Smooth muscle cell (in vitro differentiated cells): ENCODE data around the gene CDKL2. TPM values are rescaled to one million over a fixed set of nuclear protein-coding genes. Genes with fewer than 3 reads are reported as not detected.

Experiments used
- DNase-seq: peaks from one replicate; lab custom pipeline; 2025; ENCODE audit not compliant: unreplicated experiment; lab: John Stamatoyannopoulos, UW
- H2AFZ ChIP-seq: fragments of 200-600 bp; sonication (generic); 2 replicates; pipeline ENCODE4 v1.6.0; 2016; ENCODE audit warnings: antibody characterized with exemption, low read depth, mild to moderate bottlenecking
- H3F3A ChIP-seq: fragments of 200-600 bp; sonication (generic); 2 replicates; pipeline ENCODE4 v1.6.0; 2017; ENCODE audit warnings: antibody characterized with exemption, low read depth
- H3K27ac ChIP-seq: fragments of 200-600 bp; sonication (generic); 2 replicates; pipeline ENCODE4 v1.5.1; 2016; ENCODE audit warnings: low read depth, mild to moderate bottlenecking
- H3K27me3 ChIP-seq: fragments of 200-600 bp; sonication (generic); 2 replicates; pipeline ENCODE4 v1.6.1; 2016; ENCODE audit warnings: low read depth, mild to moderate bottlenecking
- H3K36me3 ChIP-seq: fragments of 200-600 bp; sonication (generic); 2 replicates; pipeline ENCODE4 v1.5.1; 2016; ENCODE audit warnings: low read depth
- H3K4me1 ChIP-seq: fragments of 200-600 bp; sonication (generic); 2 replicates; pipeline ENCODE4 v1.5.1; 2016; ENCODE audit warnings: low read depth
- H3K4me2 ChIP-seq: fragments of 200-600 bp; sonication (generic); 2 replicates; pipeline ENCODE4 v1.6.0; 2016; ENCODE audit warnings: mild to moderate bottlenecking
- H3K4me3 ChIP-seq: fragments of 200-600 bp; sonication (generic); 2 replicates; pipeline ENCODE4 v1.5.1; 2016; ENCODE audit warnings: mild to moderate bottlenecking
- H3K79me2 ChIP-seq: fragments of 200-600 bp; sonication (generic); 2 replicates; pipeline ENCODE4 v1.6.0; 2016; ENCODE audit warnings: low read depth, mild to moderate bottlenecking
- H3K9ac ChIP-seq: fragments of 200-600 bp; sonication (generic); 2 replicates; pipeline ENCODE4 v1.6.0; 2016; ENCODE audit warnings: low read depth
- H3K9me3 ChIP-seq: fragments of 200-600 bp; sonication (generic); replicated peaks from 2 replicates; pipeline ENCODE4 v1.5.1; 2016; ENCODE audit warnings: low read depth
- H4K20me1 ChIP-seq: fragments of 200-600 bp; sonication (generic); 2 replicates; pipeline ENCODE4 v1.6.0; 2016; ENCODE audit warnings: low read depth
- CTCF ChIP-seq: fragments of 200-600 bp; sonication (generic); IDR thresholded peaks from 2 replicates; pipeline ENCODE4 v1.5.1; 2017; ENCODE audit warnings: borderline replicate concordance, mild to moderate bottlenecking, antibody characterized with exemption; ENCODE audit not compliant: insufficient read depth, poor library complexity, severe bottlenecking
- WGBS: methylation state at CpG from one replicate; pipeline ENCODE4 v1.1.7; 2016; ENCODE audit warnings: low lambda C conversion rate; 5-methylcytosine and 5-hydroxymethylcytosine counted together
- polyA plus RNA-seq: library from polyadenylated mRNA; unstranded; fragments of >200 nt; fragmentation: Nextera tagmentation; extraction: Ambion mirVana; gene quantifications from 2 replicates; pipeline ENCODE4 v1.2.1, GENCODE V29; 2016
- total RNA-seq: library from RNA; depleted of rRNA; stranded (reverse); fragments of >200 nt; gene quantifications from 2 replicates; pipeline ENCODE4 v1.2.3, GENCODE V29; 2014

The CDKL2 gene
- total and polyA plus RNA-seq, 2 experiments from 2014 or later = 0.58 to 1.4 TPM

DNA sequence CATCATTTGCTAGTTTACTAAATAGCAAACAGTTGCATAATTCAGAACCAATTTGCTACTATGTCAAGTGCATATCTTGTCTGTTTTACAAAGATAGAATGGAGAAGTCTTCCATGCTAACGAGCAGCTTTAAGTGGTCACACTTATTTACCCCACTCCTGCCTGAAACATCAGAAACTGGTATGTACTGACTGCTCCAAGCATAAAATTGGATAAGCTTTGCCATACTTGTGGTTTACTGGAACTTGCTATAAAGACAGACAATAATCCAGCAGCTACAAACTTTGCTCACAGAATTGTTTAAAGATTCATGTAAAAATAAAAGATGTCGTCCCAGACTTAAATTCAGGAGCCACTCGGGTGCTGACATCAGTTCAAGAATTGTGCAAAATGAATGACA is 13.3 kb upstream of the CDKL2 start:
- H4K20me1 ChIP-seq = peaks cover 43% of the 10 kb centered on the region
- no peaks in the 10 kb centered on the region for H3K4me1 ChIP-seq
- DNase-seq = no peak
- H3K79me2 ChIP-seq = peaks cover 2% of the 10 kb centered on the region
- no peaks in the 10 kb centered on the region for H3F3A ChIP-seq
- H2AFZ ChIP-seq = no peak overlapping the region
- H3K36me3 ChIP-seq = peaks cover 17% of the 10 kb centered on the region
- no peak for TF ChIP-seq CTCF
- peak overlapping the region; percentile 30 for H3K27ac ChIP-seq
- H3K4me2 ChIP-seq = peak overlapping the region; percentile 35
- WGBS = 36% methylated on average over 3 of the region's 3 CpGs
- H3K9me3 ChIP-seq = no peaks in the 10 kb centered on the region
- H3K27me3 ChIP-seq = no peaks in the 10 kb centered on the region
- H3K4me3 ChIP-seq = no peak overlapping the region
- no peak overlapping the region for H3K9ac ChIP-seq

DNA sequence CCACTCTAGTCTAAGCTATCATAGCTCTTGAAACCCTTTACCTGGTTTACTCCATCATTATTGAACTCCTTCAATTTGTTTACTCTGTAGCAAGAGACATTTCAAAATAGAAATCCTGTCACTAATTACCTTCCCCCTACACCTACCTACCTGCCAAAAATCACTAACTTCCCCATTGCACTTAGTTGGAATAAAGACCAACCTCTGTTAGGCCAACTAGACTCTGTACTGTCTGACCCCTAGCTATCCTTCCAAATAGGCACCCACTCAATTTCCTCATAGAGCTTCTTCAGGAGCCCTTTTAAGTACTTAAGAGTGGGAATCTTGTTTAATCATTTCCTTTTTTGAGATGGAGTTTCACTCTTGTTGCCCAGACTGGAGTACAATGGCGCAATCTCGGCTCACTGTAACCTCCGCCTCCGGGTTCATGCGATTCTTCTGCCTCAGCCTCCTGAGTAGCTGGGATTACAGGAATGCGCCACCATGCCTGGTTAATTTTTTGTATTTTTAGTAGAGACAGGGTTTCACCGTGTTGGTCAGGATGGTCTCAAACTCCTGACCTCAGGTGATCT is 8.9 kb upstream of the CDKL2 start:
- Histone ChIP-seq H3K4me3 (no peak overlapping the region), H3K79me2 (no peaks in the 10 kb centered on the region), H3K9me3 (no peaks in the 10 kb centered on the region), H3K9ac (no peak overlapping the region), H3F3A (no peaks in the 10 kb centered on the region), H3K4me1 (no peaks in the 10 kb centered on the region), H4K20me1 (peaks cover 17% of the 10 kb centered on the region), H3K36me3 (no peaks in the 10 kb centered on the region), H2AFZ (no peak overlapping the region), H3K27ac (no peak overlapping the region), H3K27me3 (no peaks in the 10 kb centered on the region), H3K4me2 (no peak overlapping the region)
- DNase-seq = no peak
- no peak for TF ChIP-seq CTCF
- WGBS = 93% methylated on average over 7 of the region's 7 CpGs

- Histone ChIP-seq H3K9me3 (no peaks in the 10 kb centered on the region), H3K9ac (no peak overlapping the region), H3K27ac (no peak overlapping the region), H4K20me1 (peaks cover 7% of the 10 kb centered on the region), H3K79me2 (no peaks in the 10 kb centered on the region), H3K4me2 (no peak overlapping the region), H3K4me1 (no peaks in the 10 kb centered on the region), H2AFZ (no peak overlapping the region), H3K4me3 (no peak overlapping the region), H3F3A (no peaks in the 10 kb centered on the region), H3K36me3 (no peaks in the 10 kb centered on the region), H3K27me3 (no peaks in the 10 kb centered on the region)
- TF ChIP-seq CTCF = no peak
- WGBS = 93% methylated on average over 1 of the region's 1 CpG
- no peak for DNase-seq
Measured at GRCh38 chr4:75637827-75638226, 7.5 kb upstream of the CDKL2 start.

GRCh38 chr4:75637176-75637575 is 6.8 kb upstream of the CDKL2 start:
- no peak overlapping the region for H3K27ac ChIP-seq
- H2AFZ ChIP-seq = no peak overlapping the region
- H3K9me3 ChIP-seq = no peaks in the 10 kb centered on the region
- H3K27me3 ChIP-seq = no peaks in the 10 kb centered on the region
- no peaks in the 10 kb centered on the region for H3K79me2 ChIP-seq
- H4K20me1 ChIP-seq = peaks cover 2% of the 10 kb centered on the region
- H3F3A ChIP-seq = no peaks in the 10 kb centered on the region
- no peak overlapping the region for H3K9ac ChIP-seq
- H3K4me3 ChIP-seq = no peak overlapping the region
- 41% methylated on average over 1 of the region's 1 CpG for WGBS
- no peaks in the 10 kb centered on the region for H3K4me1 ChIP-seq
- TF ChIP-seq CTCF = no peak
- no peaks in the 10 kb centered on the region for H3K36me3 ChIP-seq
- no peak for DNase-seq
- no peak overlapping the region for H3K4me2 ChIP-seq
